Activated CD4-positive, CD25-positive, alpha-beta regulatory T cell (primary cell): ENCODE measurements around the gene PTGES2.
A peak's percentile ranks its signal among the peaks of the same experiment; 100 is the strongest.
"Not testable (repeated sequence)": the region's sequence is repeated elsewhere in the genome, so short reads cannot be mapped to it uniquely, and the experiment has no call there.

Source experiments
- DNase-seq, 4 experiments: peaks; one replicate each; lab custom pipeline; 2025; lab: John Stamatoyannopoulos, UW

The PTGES2 gene

GRCh38 chr9:128136816-128137793 lies 9.6 kb upstream of the PTGES2 start:
- no peak for DNase-seq

- DNase-seq, result not testable (repeated sequence)
These were observed 8.0 kb upstream of the PTGES2 start for GRCh38 chr9:128135561-128135960.

GRCh38 chr9:128132139-128132538 lies 4.6 kb upstream of the PTGES2 start:
- DNase-seq, result not testable (repeated sequence)

GRCh38 chr9:128131346-128131745 lies 3.8 kb upstream of the PTGES2 start:
- DNase-seq, result not testable (repeated sequence)

- DNase-seq, result not testable (repeated sequence)
These were observed 3.1 kb upstream of the PTGES2 start for GRCh38 chr9:128130651-128131050.

GRCh38 chr9:128129976-128130590 lies 2.6 kb upstream of the PTGES2 start:
- not testable (repeated sequence) for DNase-seq

GRCh38 chr9:128128836-128129590 lies 1.5 kb upstream of the PTGES2 start:
- no peak for DNase-seq

- DNase-seq, result peak; percentile 81 to 89 (median 83)
These were observed 684 bp upstream of the PTGES2 start for GRCh38 chr9:128127990-128128835.

- DNase-seq, result no peak
These were observed 1.8 kb downstream of the PTGES2 start for GRCh38 chr9:128125580-128126354.

GRCh38 chr9:128124873-128125579 lies 2.5 kb downstream of the PTGES2 start:
- DNase-seq, result no peak

- no peak for DNase-seq
These were observed 3.1 kb downstream of the PTGES2 start for GRCh38 chr9:128124451-128124850.

- no peak for DNase-seq
These were observed 4.0 kb downstream of the PTGES2 start for GRCh38 chr9:128123451-128124080.

- DNase-seq, result no peak
These were observed 4.7 kb downstream of the PTGES2 start for GRCh38 chr9:128122809-128123175.

GRCh38 chr9:128121924-128122808 lies 5.4 kb downstream of the PTGES2 start:
- no peak for DNase-seq

- no peak for DNase-seq
These were observed 6.1 kb downstream of the PTGES2 start for GRCh38 chr9:128121466-128121810.

- DNase-seq, result no peak
These were observed 6.6 kb downstream of the PTGES2 start for GRCh38 chr9:128120741-128121465.

GRCh38 chr9:128120061-128120740 lies 7.3 kb downstream of the PTGES2 start:
- no peak for DNase-seq
